Caco-2 (cell line): Measurements from ENCODE around the gene RFTN1. TPM values are rescaled to one million over a fixed set of nuclear protein-coding genes. Genes with fewer than 3 reads are reported as not detected.

Experiments
- BruUV-seq: library from RNA; stranded (reverse); fragments of 400-500 nt; replicated peaks from 2 replicates; lab custom pipeline; 2021; lab: Mats Ljungman, UMichigan
- CTCF ChIA-PET: fragments of 300-600 bp; sonication (Branson Sonifier 250); formaldehyde crosslinking; loops from one replicate; lab custom pipeline; 2022; ENCODE audit warnings: antibody characterized with exemption; lab: Charles Lee
- POLR2A ChIA-PET: fragments of 300-600 bp; sonication (Branson Sonifier 250); formaldehyde crosslinking; loops from one replicate; lab custom pipeline; 2022; ENCODE audit warnings: antibody characterized with exemption; lab: Charles Lee
- DNase-seq, 2 experiments: peaks; one replicate each; pipeline versions ENCODE4 v3.0.0 to v3.0.0-alpha.2; 2020 to 2022
- H3K27me3 ChIP-seq: replicated peaks from 2 replicates; pipeline ENCODE4 v1.6.0; 2011; ENCODE audit warnings: low read length; ENCODE audit not compliant: control insufficient read depth, insufficient read depth
- H3K36me3 ChIP-seq: 2 replicates; pipeline ENCODE4 v1.5.1; 2011; ENCODE audit warnings: low read length; ENCODE audit not compliant: control insufficient read depth, insufficient read depth
- H3K4me1 ChIP-seq: fragments of 250-450 bp; sonication (Bioruptor Pico); 2 replicates; pipeline ENCODE4 v1.5.1; 2020; ENCODE audit warnings: mild to moderate bottlenecking
- H3K4me3 ChIP-seq: 2 replicates; pipeline ENCODE4 v1.5.1; 2011; ENCODE audit warnings: low read depth, mild to moderate bottlenecking, control low read depth, low read length
- H3K9me3 ChIP-seq: fragments of 250-450 bp; sonication (Bioruptor Pico); 2 replicates; pipeline ENCODE4 v1.5.1; 2020; ENCODE audit warnings: mild to moderate bottlenecking, moderate library complexity
- H3K27ac Mint-ChIP-seq: one replicate; pipeline ENCODE4 v1.8.0; 2022; ENCODE audit warnings: mixed read lengths; ENCODE audit not compliant: unreplicated experiment
- H3K27me3 Mint-ChIP-seq: one replicate; pipeline ENCODE4 v1.8.0; 2022; ENCODE audit warnings: mixed read lengths; ENCODE audit not compliant: insufficient read depth, unreplicated experiment
- H3K36me3 Mint-ChIP-seq: one replicate; pipeline ENCODE4 v1.8.0; 2022; ENCODE audit warnings: mild to moderate bottlenecking, mixed read lengths; ENCODE audit not compliant: insufficient read depth, unreplicated experiment
- H3K4me1 Mint-ChIP-seq: one replicate; pipeline ENCODE4 v1.8.0; 2022; ENCODE audit warnings: low read depth, mixed read lengths; ENCODE audit not compliant: unreplicated experiment
- H3K4me3 Mint-ChIP-seq: one replicate; pipeline ENCODE4 v1.8.0; 2022; ENCODE audit warnings: mild to moderate bottlenecking, moderate library complexity, mixed read lengths; ENCODE audit not compliant: unreplicated experiment
- H3K9me3 Mint-ChIP-seq: one replicate; pipeline ENCODE4 v1.8.0; 2022; ENCODE audit warnings: mixed read lengths; ENCODE audit not compliant: unreplicated experiment
- CTCF ChIP-seq, 2 experiments: fragments of 200-600 bp in 1 of 2; IDR thresholded peaks; 1 replicate in 1 of 2; 2 replicates in 1 of 2; pipeline versions ENCODE4 v1.5.1 to v1.8.0; 2011 to 2022; ENCODE audit warnings: antibody characterized with exemption in 1 of 2, control low read depth in 1 of 2, inconsistent platforms in 1 of 2, low read depth in 1 of 2, low read length in 1 of 2, mild to moderate bottlenecking in 1 of 2, moderate library complexity in 1 of 2; ENCODE audit not compliant: insufficient read depth in 1 of 2, severe bottlenecking in 1 of 2, unreplicated experiment in 1 of 2
- intact Hi-C: fragments of 100-400 bp; cut with micrococcal nuclease; formaldehyde crosslinking; loops from one replicate; pipeline ENCODE4 v1.10.0; 2022; ENCODE audit not compliant: unreplicated experiment
- total RNA-seq: library from RNA; stranded (reverse); gene quantifications from 2 replicates; pipeline ENCODE4 v1.2.3, GENCODE V29; 2022

The RFTN1 gene
- total RNA-seq, 1 experiment from 2014 or later = 10.2 TPM

DNA sequence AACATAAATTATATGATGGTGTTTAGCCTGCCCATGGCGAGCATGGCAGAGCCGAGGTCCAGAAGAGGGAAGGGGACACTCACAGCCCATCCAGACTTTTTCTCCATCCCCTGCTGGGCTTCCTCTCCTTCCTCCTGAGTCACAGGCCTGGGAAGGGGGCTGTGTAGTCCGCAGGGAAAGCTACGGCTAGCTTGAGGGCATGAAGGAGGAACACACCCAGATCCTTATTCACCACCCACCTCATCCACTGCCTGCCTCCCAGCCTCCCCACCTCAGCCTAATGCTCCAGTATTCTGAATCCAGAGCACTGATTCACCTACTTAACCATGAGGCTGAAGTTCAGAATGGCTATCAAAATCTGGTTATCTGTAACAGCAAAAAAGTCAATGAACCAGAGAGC is 150.7 kb downstream of the RFTN1 start:
- Mint-ChIP-seq H3K27ac (no peak overlapping the region), H3K9me3 (no peaks in the 10 kb centered on the region), H3K27me3 (no peaks in the 10 kb centered on the region), H3K4me3 (no peak overlapping the region), H3K36me3 (no peaks in the 10 kb centered on the region), H3K4me1 (no peaks in the 10 kb centered on the region)
- ChIA-PET POLR2A (no interaction called here), CTCF (no interaction called here)
- Histone ChIP-seq H3K9me3 (no peaks in the 10 kb centered on the region), H3K27me3 (no peaks in the 10 kb centered on the region), H3K36me3 (no peaks in the 10 kb centered on the region), H3K4me3 (no peak overlapping the region), H3K4me1 (no peaks in the 10 kb centered on the region)
- BruUV-seq = no TSS peak
- TF ChIP-seq CTCF (IDR thresholded peaks at IDR 0.05; ENCODE audit: insufficient read depth in 1 of 2, low read depth in 1 of 2, low read length in 1 of 2, severe bottlenecking in 1 of 2, unreplicated experiment in 1 of 2) = no peak
- intact Hi-C loops = no loop called here
- no peak for DNase-seq

DNA sequence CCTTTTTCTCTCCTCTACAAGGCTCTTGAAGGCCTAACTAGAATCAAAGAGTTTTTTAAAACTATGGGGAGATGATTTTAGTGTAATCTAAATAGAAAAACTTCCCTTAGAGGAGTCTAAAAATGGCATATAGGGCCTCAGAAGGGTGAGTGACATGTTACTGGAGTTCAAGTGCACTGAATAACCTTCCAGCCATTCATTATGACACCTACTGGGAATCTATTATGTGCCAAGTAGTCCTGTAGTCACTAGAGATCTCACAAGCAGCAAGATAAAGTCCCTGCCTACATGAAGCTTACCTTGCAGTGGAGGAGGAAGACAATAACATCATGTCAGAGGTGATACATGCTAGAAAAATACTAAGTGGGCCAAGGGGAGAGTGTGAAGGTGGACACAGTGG is 152.4 kb downstream of the RFTN1 start:
- Histone ChIP-seq H3K36me3 (no peaks in the 10 kb centered on the region), H3K27me3 (no peaks in the 10 kb centered on the region), H3K4me3 (no peak overlapping the region), H3K4me1 (no peaks in the 10 kb centered on the region), H3K9me3 (no peaks in the 10 kb centered on the region)
- POLR2A ChIA-PET = no interaction called here
- no peak for DNase-seq
- Mint-ChIP-seq H3K36me3 (no peaks in the 10 kb centered on the region), H3K4me3 (no peak overlapping the region), H3K4me1 (no peaks in the 10 kb centered on the region), H3K27ac (no peak overlapping the region), H3K9me3 (no peaks in the 10 kb centered on the region), H3K27me3 (no peaks in the 10 kb centered on the region)
- CTCF ChIA-PET = no interaction called here
- TF ChIP-seq CTCF (IDR thresholded peaks at IDR 0.05; ENCODE audit: insufficient read depth in 1 of 2, low read depth in 1 of 2, low read length in 1 of 2, severe bottlenecking in 1 of 2, unreplicated experiment in 1 of 2) = no peak
- intact Hi-C loops = no loop called here
- no TSS peak for BruUV-seq

DNA sequence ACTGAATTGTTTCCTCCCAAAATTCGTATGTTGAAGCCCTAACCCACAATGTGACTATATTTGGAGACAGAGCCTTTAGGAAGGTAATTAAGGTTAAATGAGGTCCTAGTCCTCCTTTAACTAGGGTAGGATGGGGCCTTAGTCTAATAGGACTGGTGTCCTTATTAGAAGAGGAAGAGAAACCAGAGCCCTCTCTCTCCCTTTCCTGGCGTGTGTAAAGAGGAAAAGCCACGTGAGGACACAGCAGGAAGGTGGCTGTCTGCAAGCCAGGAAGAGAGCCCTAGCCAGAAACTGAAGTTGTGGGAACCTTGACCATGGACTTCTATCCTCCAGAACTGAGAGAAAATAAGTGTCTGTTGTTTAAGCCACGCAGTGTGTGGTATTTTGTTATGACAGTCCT is 154.2 kb downstream of the RFTN1 start:
- H3K4me3 Mint-ChIP-seq = no peak overlapping the region
- H3K36me3 Mint-ChIP-seq = no peaks in the 10 kb centered on the region
- no TSS peak for BruUV-seq
- intact Hi-C loops = no loop called here
- no peak for TF ChIP-seq CTCF (IDR thresholded peaks at IDR 0.05; ENCODE audit: insufficient read depth in 1 of 2, low read depth in 1 of 2, low read length in 1 of 2, severe bottlenecking in 1 of 2, unreplicated experiment in 1 of 2)
- no peak for DNase-seq
- no peak overlapping the region for H3K27ac Mint-ChIP-seq
- H3K27me3 Mint-ChIP-seq = no peaks in the 10 kb centered on the region
- ChIA-PET CTCF (no interaction called here), POLR2A (no interaction called here)
- H3K4me1 Mint-ChIP-seq = no peaks in the 10 kb centered on the region
- no peak overlapping the region for H3K4me3 ChIP-seq
- no peaks in the 10 kb centered on the region for H3K9me3 ChIP-seq
- no peaks in the 10 kb centered on the region for H3K36me3 ChIP-seq
- H3K27me3 ChIP-seq = no peaks in the 10 kb centered on the region
- H3K9me3 Mint-ChIP-seq = no peaks in the 10 kb centered on the region
- H3K4me1 ChIP-seq = no peaks in the 10 kb centered on the region
